ENCODE results near the gene MAPKAPK3.

MAPKAPK3 gene

GRCh38 chr3:50630394-50630793, 13.4 kb downstream of the MAPKAPK3 start:
- no peak for DNase-seq

- DNase-seq = peak; percentile 13
These were observed 13.9 kb downstream of the MAPKAPK3 start for GRCh38 chr3:50630877-50631276.

- DNase-seq = no peak
These were observed 15.5 kb downstream of the MAPKAPK3 start for GRCh38 chr3:50632450-50632849.

- DNase-seq = no peak
These were observed 16.4 kb downstream of the MAPKAPK3 start for GRCh38 chr3:50633230-50633790.

GRCh38 chr3:50635066-50635465, 18.1 kb downstream of the MAPKAPK3 start:
- DNase-seq = no peak

- no peak for DNase-seq
These were observed 20.1 kb downstream of the MAPKAPK3 start for GRCh38 chr3:50637011-50637410.

GRCh38 chr3:50637945-50638344, 21.0 kb downstream of the MAPKAPK3 start:
- no peak for DNase-seq

GRCh38 chr3:50639055-50639494, 22.1 kb downstream of the MAPKAPK3 start:
- DNase-seq = no peak

- no peak for DNase-seq
These were observed 25.4 kb downstream of the MAPKAPK3 start for GRCh38 chr3:50642382-50642781.

GRCh38 chr3:50644561-50644960, 27.6 kb downstream of the MAPKAPK3 start:
- DNase-seq = no peak

- DNase-seq = no peak
These were observed 28.4 kb downstream of the MAPKAPK3 start for GRCh38 chr3:50645378-50645777.

GRCh38 chr3:50648313-50648712, 31.4 kb downstream of the MAPKAPK3 start:
- DNase-seq = no peak

- DNase-seq = no peak
These were observed 32.0 kb downstream of the MAPKAPK3 start for GRCh38 chr3:50648944-50649343.

GRCh38 chr3:50649451-50649931, 32.5 kb downstream of the MAPKAPK3 start:
- no peak for DNase-seq

GRCh38 chr3:50650018-50650417, 33.1 kb downstream of the MAPKAPK3 start:
- no peak for DNase-seq

GRCh38 chr3:50651445-50651844, 34.5 kb downstream of the MAPKAPK3 start:
- DNase-seq = no peak

GRCh38 chr3:50651920-50652529, 35.1 kb downstream of the MAPKAPK3 start:
- no peak for DNase-seq

- DNase-seq = no peak
These were observed 35.8 kb downstream of the MAPKAPK3 start for GRCh38 chr3:50652709-50653108.

GRCh38 chr3:50653937-50654595, 37.1 kb downstream of the MAPKAPK3 start:
- DNase-seq = no peak

GRCh38 chr3:50655009-50655830, 38.3 kb downstream of the MAPKAPK3 start:
- DNase-seq = no peak

- no peak for DNase-seq
These were observed 39.7 kb downstream of the MAPKAPK3 start for GRCh38 chr3:50656417-50657195.

- DNase-seq = no peak
These were observed 40.5 kb downstream of the MAPKAPK3 start for GRCh38 chr3:50657407-50657806.

GRCh38 chr3:50657816-50658215, 40.9 kb downstream of the MAPKAPK3 start:
- no peak for DNase-seq

Measured in NCI-H1436 (cell line).